DOHH2 (cell line): Measurements from ENCODE around the gene SETD6.

Experiments used
- H3F3A ChIP-seq: fragments of 200-600 bp; sonication (generic), shearing (Covaris generic); 2 replicates; pipeline ENCODE4 v1.6.0; 2016; ENCODE audit warnings: antibody characterized with exemption, mild to moderate bottlenecking; ENCODE audit not compliant: control insufficient read depth, insufficient read depth
- H3K27ac ChIP-seq: fragments of 200-600 bp; sonication (generic); 2 replicates; pipeline ENCODE4 v1.5.1; 2014; ENCODE audit warnings: low read depth, mild to moderate bottlenecking, low read length, moderate library complexity
- H3K27me3 ChIP-seq: fragments of 200-600 bp; sonication (generic); 2 replicates; pipeline ENCODE4 v1.6.1; 2014; ENCODE audit warnings: mild to moderate bottlenecking, low read length, mixed read lengths; ENCODE audit not compliant: control insufficient read depth
- H3K36me3 ChIP-seq: fragments of 200-600 bp; sonication (generic); 2 replicates; pipeline ENCODE4 v1.6.1; 2014; ENCODE audit warnings: mild to moderate bottlenecking, low read length, moderate library complexity, mixed read lengths; ENCODE audit not compliant: control insufficient read depth
- H3K4me1 ChIP-seq: fragments of 200-600 bp; sonication (generic); 2 replicates; pipeline ENCODE4 v1.6.1; 2014; ENCODE audit warnings: mild to moderate bottlenecking, low read length, mixed read lengths; ENCODE audit not compliant: control insufficient read depth
- H3K4me2 ChIP-seq: fragments of 200-600 bp; sonication (generic); 2 replicates; pipeline ENCODE4 v1.6.0; 2014; ENCODE audit warnings: mild to moderate bottlenecking, low read length, moderate library complexity
- H3K4me3 ChIP-seq: fragments of 200-600 bp; sonication (generic); 2 replicates; pipeline ENCODE4 v1.5.1; 2014; ENCODE audit warnings: mild to moderate bottlenecking, low read length, mixed read lengths
- H3K79me2 ChIP-seq: fragments of 200-600 bp; sonication (generic); 2 replicates; pipeline ENCODE4 v1.6.1; 2014; ENCODE audit warnings: mild to moderate bottlenecking, low read length, mixed read lengths; ENCODE audit not compliant: control insufficient read depth
- H3K9me2 ChIP-seq: fragments of 200-600 bp; sonication (generic); replicated peaks from 2 replicates; pipeline ENCODE4 v1.6.1; 2014; ENCODE audit warnings: mild to moderate bottlenecking, low read length, mixed read lengths; ENCODE audit not compliant: control insufficient read depth
- H3K9me3 ChIP-seq: fragments of 200-600 bp; sonication (generic); 2 replicates; pipeline ENCODE4 v1.6.1; 2014; ENCODE audit warnings: antibody characterized with exemption, low read length, mixed read lengths; ENCODE audit not compliant: control insufficient read depth, insufficient read depth
- H4K20me1 ChIP-seq: fragments of 200-600 bp; sonication (generic); 2 replicates; pipeline ENCODE4 v1.6.0; 2014; ENCODE audit warnings: low read depth, mild to moderate bottlenecking, antibody characterized with exemption, low read length, moderate library complexity; ENCODE audit not compliant: control insufficient read depth, insufficient read depth
- CTCF ChIP-seq: fragments of 200-600 bp; sonication (generic); IDR thresholded peaks from one replicate; pipeline ENCODE4 v1.5.1; 2014; ENCODE audit warnings: antibody characterized with exemption, mild to moderate bottlenecking, low read depth, low read length; ENCODE audit not compliant: poor library complexity, severe bottlenecking
- EZH2phosphoT487 ChIP-seq: fragments of 200-600 bp; sonication (generic); IDR thresholded peaks from 2 replicates; pipeline ENCODE4 v1.6.1; 2017; ENCODE audit warnings: borderline replicate concordance, mild to moderate bottlenecking, antibody characterized with exemption, low read length, moderate library complexity, mixed read lengths

The SETD6 gene

GRCh38 chr16:58510097-58510775 lies 5.1 kb upstream of the SETD6 start:
- peaks cover 26% of the 10 kb centered on the region for H3K4me1 ChIP-seq
- no peak overlapping the region for H3K4me2 ChIP-seq
- no peak for TF ChIP-seq CTCF
- TF ChIP-seq EZH2phosphoT487, result no peak
- no peaks in the 10 kb centered on the region for H3K27me3 ChIP-seq
- H3K79me2 ChIP-seq, result peaks cover 35% of the 10 kb centered on the region
- H3F3A ChIP-seq, result peaks cover 8% of the 10 kb centered on the region
- peaks cover 7% of the 10 kb centered on the region; the same call in 1 of the 2 replicates for H4K20me1 ChIP-seq
- peaks cover 20% of the 10 kb centered on the region for H3K36me3 ChIP-seq
- no peaks in the 10 kb centered on the region for H3K9me2 ChIP-seq
- H3K9me3 ChIP-seq, result no peaks in the 10 kb centered on the region
- no peak overlapping the region for H3K4me3 ChIP-seq
- no peak overlapping the region for H3K27ac ChIP-seq

GRCh38 chr16:58510776-58511628 lies 4.3 kb upstream of the SETD6 start:
- no peak overlapping the region for H3K4me3 ChIP-seq
- no peaks in the 10 kb centered on the region for H3K9me3 ChIP-seq
- no peaks in the 10 kb centered on the region for H3K27me3 ChIP-seq
- H3F3A ChIP-seq, result peaks cover 8% of the 10 kb centered on the region
- TF ChIP-seq EZH2phosphoT487 (no peak), CTCF (no peak)
- H3K27ac ChIP-seq, result no peak overlapping the region
- peaks cover 26% of the 10 kb centered on the region for H3K4me1 ChIP-seq
- H3K36me3 ChIP-seq, result peaks cover 25% of the 10 kb centered on the region
- no peaks in the 10 kb centered on the region for H3K9me2 ChIP-seq
- no peak overlapping the region for H3K4me2 ChIP-seq
- peaks cover 7% of the 10 kb centered on the region; the same call in 1 of the 2 replicates for H4K20me1 ChIP-seq
- peaks cover 41% of the 10 kb centered on the region for H3K79me2 ChIP-seq

- Histone ChIP-seq H3K27ac (no peak overlapping the region), H3K79me2 (peaks cover 52% of the 10 kb centered on the region), H3K4me2 (no peak overlapping the region)
Measured at GRCh38 chr16:58511933-58512815, 3.1 kb upstream of the SETD6 start.

More at GRCh38 chr16:58511933-58512815, 3.1 kb upstream of the SETD6 start:
- H3K9me3 ChIP-seq, result no peaks in the 10 kb centered on the region
- H3K4me3 ChIP-seq, result no peak overlapping the region
- no peaks in the 10 kb centered on the region for H3K9me2 ChIP-seq
- H4K20me1 ChIP-seq, result peaks cover 12% of the 10 kb centered on the region
- H3K36me3 ChIP-seq, result peaks cover 36% of the 10 kb centered on the region
- H3K27me3 ChIP-seq, result no peaks in the 10 kb centered on the region
- peaks cover 35% of the 10 kb centered on the region for H3K4me1 ChIP-seq
- no peak for TF ChIP-seq EZH2phosphoT487
- peak; percentile 87 for TF ChIP-seq CTCF
- H3F3A ChIP-seq, result peaks cover 15% of the 10 kb centered on the region
